HEK293 (cell line): ENCODE measurements around the gene SLC7A4.

ENCODE experiments used
- CTCF ChIA-PET: fragments of 350-600 bp; formaldehyde crosslinking; extraction: SDS; loops from one replicate; lab custom pipeline; 2021; ENCODE audit warnings: antibody characterized with exemption; lab: Yijun Ruan, JAX
- POLR2A ChIA-PET: fragments of 300-600 bp; formaldehyde crosslinking; extraction: SDS; loops from one replicate; lab custom pipeline; 2020; ENCODE audit warnings: antibody characterized with exemption, inconsistent platforms; lab: Yijun Ruan, JAX
- H3K27ac ChIP-seq: fragments of 200-500 bp; sonication (Bioruptor generic); 2 replicates; pipeline ENCODE4 v1.5.1; 2014; ENCODE audit warnings: low read depth, low read length, control low read depth, inconsistent platforms; ENCODE audit errors: extremely low read depth
- H3K36me3 ChIP-seq, 2 experiments: fragments of 200-500 bp in 1 of 2; sonication (Bioruptor generic) in 1 of 2; 1 replicate in 1 of 2; 2 replicates in 1 of 2; pipeline ENCODE4 v1.5.1; 2014 to 2017; ENCODE audit warnings: inconsistent platforms in 2 of 2, low read length in 2 of 2; ENCODE audit not compliant: control insufficient read depth in 2 of 2, insufficient read depth in 1 of 2
- H3K4me1 ChIP-seq: fragments of 200-500 bp; sonication (Bioruptor generic); 2 replicates; pipeline ENCODE4 v1.5.1; 2014; ENCODE audit warnings: mild to moderate bottlenecking, low read length, inconsistent platforms; ENCODE audit not compliant: control insufficient read depth, insufficient read depth
- H3K4me3 ChIP-seq: 2 replicates; pipeline ENCODE4 v1.5.1; 2011; ENCODE audit warnings: low read depth, mild to moderate bottlenecking, control low read depth, low read length, moderate library complexity
- H3K9me3 ChIP-seq: fragments of 200-500 bp; sonication (Bioruptor generic); 2 replicates; pipeline ENCODE4 v1.5.1; 2014; ENCODE audit warnings: low read depth, low read length, inconsistent platforms; ENCODE audit not compliant: control insufficient read depth, insufficient read depth
- GFI1B ChIP-seq: fragments of 450-650 bp; formaldehyde crosslinking; IDR thresholded peaks from 2 replicates; pipeline ENCODE4 v1.5.1; 2016; ENCODE audit warnings: missing biosample characterization, missing genetic modification characterization
- KLF17 ChIP-seq: fragments of 450-650 bp; formaldehyde crosslinking; IDR thresholded peaks from 2 replicates; pipeline ENCODE4 v1.5.1; 2016; ENCODE audit warnings: missing biosample characterization, missing genetic modification characterization
- MYNN ChIP-seq: fragments of 450-650 bp; formaldehyde crosslinking; IDR thresholded peaks from 2 replicates; pipeline ENCODE4 v1.5.1; 2016; ENCODE audit warnings: missing biosample characterization, missing genetic modification characterization, borderline replicate concordance
- ZBTB48 ChIP-seq: fragments of 450-650 bp; formaldehyde crosslinking; IDR thresholded peaks from 2 replicates; pipeline ENCODE4 v1.5.1; 2016; ENCODE audit warnings: missing biosample characterization, missing genetic modification characterization
- ZBTB6 ChIP-seq: fragments of 450-650 bp; formaldehyde crosslinking; IDR thresholded peaks from 2 replicates; pipeline ENCODE4 v1.5.1; 2017; ENCODE audit warnings: missing biosample characterization, missing genetic modification characterization
- ZNF138 ChIP-seq: fragments of 450-650 bp; formaldehyde crosslinking; IDR thresholded peaks from 2 replicates; pipeline ENCODE4 v1.5.1; 2016; ENCODE audit warnings: missing biosample characterization, missing genetic modification characterization, borderline replicate concordance
- ZNF2 ChIP-seq: fragments of 450-650 bp; formaldehyde crosslinking; IDR thresholded peaks from 2 replicates; pipeline ENCODE4 v1.5.1; 2016; ENCODE audit warnings: missing biosample characterization, missing genetic modification characterization
- ZNF24 ChIP-seq: fragments of 450-650 bp; formaldehyde crosslinking; IDR thresholded peaks from 2 replicates; pipeline ENCODE4 v1.5.1; 2016; ENCODE audit warnings: missing biosample characterization, missing genetic modification characterization
- ZNF530 ChIP-seq: fragments of 450-650 bp; formaldehyde crosslinking; IDR thresholded peaks from 2 replicates; pipeline ENCODE4 v1.5.1; 2016; ENCODE audit warnings: low read depth, missing biosample characterization, missing genetic modification characterization
- ZNF561 ChIP-seq: fragments of 450-650 bp; IDR thresholded peaks from 2 replicates; pipeline ENCODE4 v1.5.1; 2018; ENCODE audit warnings: missing biosample characterization, missing genetic modification characterization, borderline replicate concordance
- ZNF624 ChIP-seq: fragments of 450-650 bp; formaldehyde crosslinking; IDR thresholded peaks from 2 replicates; pipeline ENCODE4 v1.5.1; 2017; ENCODE audit warnings: missing biosample characterization, missing genetic modification characterization
- ZNF645 ChIP-seq: fragments of 450-650 bp; formaldehyde crosslinking; IDR thresholded peaks from 2 replicates; pipeline ENCODE4; 2016; ENCODE audit warnings: missing biosample characterization, missing genetic modification characterization
- TF ChIP-seq, protein P1 (sequence below): fragments of 450-650 bp; formaldehyde crosslinking; IDR thresholded peaks from 2 replicates; pipeline ENCODE4 v1.5.1; 2016; ENCODE audit warnings: missing biosample characterization, missing genetic modification characterization

The SLC7A4 gene

DNA sequence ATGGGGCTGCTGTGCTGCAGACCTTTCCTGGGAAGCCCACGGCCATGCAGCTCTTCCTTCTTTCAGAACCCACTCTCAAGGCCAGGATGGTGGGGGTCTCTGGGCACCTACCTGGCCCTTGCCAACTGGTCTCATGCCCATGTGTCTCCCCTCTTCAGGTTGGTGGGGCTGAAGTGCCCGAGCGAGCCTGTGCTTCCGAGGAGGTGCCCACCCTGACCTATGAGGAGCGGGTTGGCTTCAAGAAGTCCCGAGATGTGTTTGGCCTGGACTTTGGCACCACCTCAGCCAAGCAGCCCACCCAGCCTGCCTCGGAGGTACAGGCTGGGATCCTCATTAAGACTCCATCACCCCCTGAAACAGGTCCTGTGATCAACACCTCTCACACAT, 40.3 kb downstream of the SLC7A4 start:
- no peak for TF ChIP-seq KLF17
- no peak for TF ChIP-seq MYNN
- Histone ChIP-seq H3K27ac (no peak overlapping the region), H3K4me3 (no peak overlapping the region), H3K36me3 (peaks cover 0 to 96% of the 10 kb centered on the region in 2 experiments; a peak in 1 of 3 replicates), H3K4me1 (no peaks in the 10 kb centered on the region), H3K9me3 (no peaks in the 10 kb centered on the region)
- ChIA-PET POLR2A (interaction anchor here (1.4 to 2.4 kb wide), 2 partner anchors 10 kb away, joined by 6 to 22 read pairs; partner anchors contain the start of genes LZTR1 and THAP7), CTCF (no interaction called here)

- H3K36me3 ChIP-seq: peaks cover 0 to 96% of the 10 kb centered on the region in 2 experiments; a peak in 2 of 3 replicates
- ChIA-PET CTCF (interaction anchor here (0.5 to 1.4 kb wide), 3 partner anchors 9 to 573 kb away, joined by 4 to 7 read pairs (median 7); partner anchors contain the start of gene LZTR1), POLR2A (interaction anchor here (1.4 to 2.4 kb wide), 3 partner anchors 8 to 11 kb away, joined by 6 to 22 read pairs (median 20); partner anchors contain the start of genes LZTR1 and THAP7)
- H3K27ac ChIP-seq: no peak overlapping the region
- H3K9me3 ChIP-seq: no peaks in the 10 kb centered on the region
- TF ChIP-seq GFI1B (tag by site-specific recombination) (no peak), ZBTB6 (tag by site-specific recombination) (no peak), ZNF138 (no peak), ZBTB48 (tag by site-specific recombination) (no peak), ZNF624 (tag by site-specific recombination) (no peak), ZNF645 (no peak), ZNF530 (no peak), ZNF561 (tag by site-specific recombination) (no peak), ZNF24 (tag by site-specific recombination) (no peak), ZNF2 (tag by site-specific recombination) (no peak)
- no peak overlapping the region for H3K4me3 ChIP-seq
- no peaks in the 10 kb centered on the region for H3K4me1 ChIP-seq
Observed at GRCh38 chr22:20991252-20992055, 40.9 kb downstream of the SLC7A4 start.

DNA sequence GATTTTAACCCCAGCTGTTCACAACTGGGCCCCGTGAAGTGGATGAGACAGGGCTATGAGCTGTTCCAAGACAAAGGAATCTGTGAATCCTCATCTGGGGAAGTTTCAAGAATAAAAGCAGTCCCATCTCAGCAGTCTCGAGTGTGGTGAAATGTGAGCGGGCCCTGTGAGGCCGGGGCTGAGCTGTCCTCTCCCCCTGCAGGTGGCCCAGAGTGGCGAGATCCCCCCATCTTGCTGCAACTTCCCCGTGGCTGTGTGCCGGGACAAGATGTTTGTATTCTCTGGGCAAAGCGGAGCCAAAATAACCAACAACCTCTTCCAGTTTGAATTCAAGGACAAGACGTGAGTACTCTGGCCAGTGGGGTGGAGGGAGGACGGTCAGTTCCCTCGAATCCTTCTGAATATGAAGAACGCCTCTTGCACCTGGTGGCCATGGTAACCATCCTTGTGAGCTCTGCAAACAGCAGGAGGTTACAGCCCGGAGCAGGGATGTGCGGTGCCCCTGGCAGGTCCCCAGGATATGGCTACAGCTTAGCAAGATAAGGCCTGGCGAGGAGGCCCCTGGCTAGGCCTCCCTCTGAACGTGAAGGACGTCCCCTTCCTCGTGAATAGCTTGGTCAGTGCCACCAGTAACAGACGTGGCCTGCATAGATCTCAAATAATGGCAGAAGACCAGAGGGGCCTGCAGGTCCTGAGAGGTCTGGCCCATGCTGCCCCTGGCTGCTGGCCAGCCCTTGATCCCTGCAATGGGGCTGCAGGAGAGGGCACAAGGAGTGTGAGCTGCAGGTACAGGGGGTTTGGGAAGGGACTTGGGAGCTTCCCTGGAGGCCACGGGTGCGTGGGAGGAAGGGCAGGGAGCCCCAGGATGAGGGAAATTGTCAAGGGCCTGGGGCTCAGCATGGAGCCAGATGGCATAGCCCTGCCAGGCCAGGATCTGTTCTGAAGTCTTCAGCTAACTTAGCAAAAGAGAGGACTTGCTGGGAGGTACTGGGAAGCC, 41.9 kb downstream of the SLC7A4 start:
- no peaks in the 10 kb centered on the region for H3K9me3 ChIP-seq
- POLR2A ChIA-PET: interaction anchor here (1.4 to 2.4 kb wide), 3 partner anchors 8 to 12 kb away, joined by 6 to 22 read pairs (median 20); partner anchors contain the start of genes LZTR1 and THAP7
- no peak overlapping the region for H3K4me3 ChIP-seq
- H3K27ac ChIP-seq: no peak overlapping the region
- TF ChIP-seq, protein P1, sequence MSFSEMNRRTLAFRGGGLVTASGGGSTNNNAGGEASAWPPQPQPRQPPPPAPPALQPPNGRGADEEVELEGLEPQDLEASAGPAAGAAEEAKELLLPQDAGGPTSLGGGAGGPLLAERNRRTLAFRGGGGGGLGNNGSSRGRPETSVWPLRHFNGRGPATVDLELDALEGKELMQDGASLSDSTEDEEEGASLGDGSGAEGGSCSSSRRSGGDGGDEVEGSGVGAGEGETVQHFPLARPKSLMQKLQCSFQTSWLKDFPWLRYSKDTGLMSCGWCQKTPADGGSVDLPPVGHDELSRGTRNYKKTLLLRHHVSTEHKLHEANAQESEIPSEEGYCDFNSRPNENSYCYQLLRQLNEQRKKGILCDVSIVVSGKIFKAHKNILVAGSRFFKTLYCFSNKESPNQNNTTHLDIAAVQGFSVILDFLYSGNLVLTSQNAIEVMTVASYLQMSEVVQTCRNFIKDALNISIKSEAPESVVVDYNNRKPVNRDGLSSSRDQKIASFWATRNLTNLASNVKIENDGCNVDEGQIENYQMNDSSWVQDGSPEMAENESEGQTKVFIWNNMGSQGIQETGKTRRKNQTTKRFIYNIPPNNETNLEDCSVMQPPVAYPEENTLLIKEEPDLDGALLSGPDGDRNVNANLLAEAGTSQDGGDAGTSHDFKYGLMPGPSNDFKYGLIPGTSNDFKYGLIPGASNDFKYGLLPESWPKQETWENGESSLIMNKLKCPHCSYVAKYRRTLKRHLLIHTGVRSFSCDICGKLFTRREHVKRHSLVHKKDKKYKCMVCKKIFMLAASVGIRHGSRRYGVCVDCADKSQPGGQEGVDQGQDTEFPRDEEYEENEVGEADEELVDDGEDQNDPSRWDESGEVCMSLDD: no peak
- H3K36me3 ChIP-seq: peaks cover 4 to 96% of the 10 kb centered on the region in 2 experiments; a peak in 2 of 3 replicates
- H3K4me1 ChIP-seq: no peaks in the 10 kb centered on the region
- CTCF ChIA-PET: interaction anchor here (0.5 to 1.4 kb wide), 3 partner anchors 8 to 572 kb away, joined by 4 to 7 read pairs (median 7); partner anchors contain the start of gene LZTR1
